B cell (primary cell): ENCODE measurements around the gene H2BK1. TPM values are rescaled to one million over a fixed set of nuclear protein-coding genes. Genes with fewer than 3 reads are reported as not detected.

Experiments
- ATAC-seq: fragments of 200-7000 bp; cut with Tn5 transposase; one replicate; pipeline ENCODE4 v1.10.0; 2021; ENCODE audit warnings: low read depth, mild to moderate bottlenecking, moderate number of reproducible peaks, moderate library complexity
- CTCF ChIA-PET: fragments of 350-600 bp; sonication (Branson Sonifier 250); formaldehyde crosslinking; loops from one replicate; lab custom pipeline; 2021; ENCODE audit warnings: antibody characterized with exemption, inconsistent platforms; lab: Charles Lee
- POLR2A ChIA-PET: fragments of 350-600 bp; sonication (Branson Sonifier 250); formaldehyde crosslinking; loops from one replicate; lab custom pipeline; 2021; ENCODE audit warnings: antibody characterized with exemption; lab: Charles Lee
- DNase-seq: peaks from one replicate; pipeline ENCODE4 v3.0.0; 2013
- H2AFZ ChIP-seq: 2 replicates; pipeline ENCODE4 v1.6.1; 2012; ENCODE audit warnings: mild to moderate bottlenecking, low read depth, low read length; ENCODE audit not compliant: insufficient read depth, poor library complexity, severe bottlenecking
- H3K27ac ChIP-seq, 2 donors: 1 replicate in 1 of 2; 2 replicates in 1 of 2; pipeline ENCODE4 v1.5.1; 2012 to 2013; ENCODE audit warnings: low read length in 2 of 2, mild to moderate bottlenecking in 2 of 2, moderate library complexity in 1 of 2
- H3K27me3 ChIP-seq, 4 experiments: fragments of 200-600 bp in 1 of 4; sonication (generic) in 1 of 4; replicated peaks in 1 of 4; 1 replicate in 2 of 4; 2 replicates in 2 of 4; pipeline versions ENCODE4 v1.6.1 to v1.7.0; 2013 to 2016; ENCODE audit warnings: low read length in 3 of 4, mild to moderate bottlenecking in 2 of 4, mixed read lengths in 1 of 4, moderate library complexity in 1 of 4; ENCODE audit not compliant: insufficient read depth in 4 of 4, control insufficient read depth in 3 of 4; ENCODE audit errors: control extremely low read depth in 1 of 4
- H3K36me3 ChIP-seq, 2 experiments: replicated peaks in 1 of 2; 1 replicate in 1 of 2; 2 replicates in 1 of 2; pipeline versions ENCODE4 v1.6.1 to v1.7.1; 2013; ENCODE audit warnings: low read length in 1 of 2; ENCODE audit not compliant: insufficient read depth in 2 of 2, control insufficient read depth in 1 of 2; ENCODE audit errors: control extremely low read depth in 1 of 2, extremely low read depth in 1 of 2
- H3K4me1 ChIP-seq, 2 donors: fragments of 200-600 bp in 1 of 2; sonication (generic) in 1 of 2; 1 replicate in 1 of 2; 2 replicates in 1 of 2; pipeline versions ENCODE4 v1.5.1 to v1.6.1; 2013 to 2017; ENCODE audit warnings: low read length in 2 of 2; ENCODE audit not compliant: control insufficient read depth in 2 of 2, insufficient read depth in 2 of 2
- H3K4me2 ChIP-seq: replicated peaks from 2 replicates; pipeline ENCODE3; 2012; ENCODE audit warnings: mild to moderate bottlenecking, low read depth, low read length; ENCODE audit not compliant: poor library complexity, severe bottlenecking
- H3K4me3 ChIP-seq, 5 experiments: fragments of 200-600 bp in 1 of 5; sonication (generic) in 1 of 5; 1 replicate in 3 of 5; 2 replicates in 2 of 5; pipeline versions ENCODE4 v1.5.1 to v1.7.0; 2011 to 2016; ENCODE audit warnings: low read length in 4 of 5, mild to moderate bottlenecking in 4 of 5, low read depth in 2 of 5, control low read depth in 1 of 5, moderate library complexity in 1 of 5; ENCODE audit not compliant: insufficient read depth in 1 of 5; ENCODE audit errors: control extremely low read depth in 1 of 5, extremely low read depth in 1 of 5
- H3K79me2 ChIP-seq: fragments of 200-600 bp; sonication (generic); one replicate; pipeline ENCODE4 v1.6.0; 2016; ENCODE audit warnings: low read length; ENCODE audit not compliant: control insufficient read depth, insufficient read depth
- H3K9ac ChIP-seq: fragments of 200-600 bp; sonication (generic); 2 replicates; pipeline ENCODE4 v1.6.1; 2017; ENCODE audit warnings: mild to moderate bottlenecking, low read length, moderate library complexity
- H3K9me3 ChIP-seq, 3 donors: one replicate each; pipeline versions ENCODE4 v1.6.1 to v1.7.1; 2013; ENCODE audit warnings: low read length in 2 of 3; ENCODE audit not compliant: control insufficient read depth in 2 of 3, insufficient read depth in 1 of 3; ENCODE audit errors: control extremely low read depth in 1 of 3
- H4K20me1 ChIP-seq: 2 replicates; pipeline ENCODE4 v1.6.0; 2012; ENCODE audit warnings: mild to moderate bottlenecking, low read length; ENCODE audit not compliant: insufficient read depth, control insufficient read depth, poor library complexity, severe bottlenecking
- H3K27ac Mint-ChIP-seq: one replicate; pipeline ENCODE4 v1.8.0; 2021; ENCODE audit warnings: mixed read lengths
- H3K27me3 Mint-ChIP-seq: one replicate; pipeline ENCODE4 v1.8.0; 2021; ENCODE audit warnings: mixed read lengths
- H3K4me1 Mint-ChIP-seq: one replicate; pipeline ENCODE4 v1.8.0; 2021; ENCODE audit warnings: mixed read lengths
- H3K4me3 Mint-ChIP-seq: one replicate; pipeline ENCODE4 v1.8.0; 2021; ENCODE audit warnings: mixed read lengths
- H3K9me3 Mint-ChIP-seq: one replicate; pipeline ENCODE4 v1.8.0; 2022; ENCODE audit warnings: mixed read lengths; ENCODE audit not compliant: insufficient read depth
- CTCF ChIP-seq: fragments of 200-600 bp; IDR thresholded peaks from one replicate; pipeline ENCODE4 v1.8.0; 2022; ENCODE audit warnings: antibody characterized with exemption, mild to moderate bottlenecking
- EZH2 ChIP-seq: IDR thresholded peaks from 2 replicates; pipeline ENCODE4 v1.6.1; 2012; ENCODE audit warnings: borderline replicate concordance, low read depth, mild to moderate bottlenecking, moderate library complexity, low read length; ENCODE audit not compliant: insufficient read depth, poor library complexity, severe bottlenecking
- WGBS: methylation state at CpG from one replicate; pipeline ENCODE4 v1.1.5; 2013; ENCODE audit warnings: missing lambda C conversion rate; ENCODE audit not compliant: insufficient coverage; 5-methylcytosine and 5-hydroxymethylcytosine counted together
- intact Hi-C: fragments of 100-400 bp; cut with micrococcal nuclease; formaldehyde crosslinking; loops from one replicate; pipeline ENCODE4 v1.10.0; 2022
- polyA plus RNA-seq: library from polyadenylated mRNA; depleted of rRNA; stranded (reverse); fragments of >200 nt; gene quantifications from 2 replicates; pipeline ENCODE4 v1.2.3, GENCODE V29; 2012
- total RNA-seq, 2 donors: library from RNA; stranded (reverse); fragments of 120-200 nt in 1 of 2; gene quantifications; 1 replicate in 1 of 2; 2 replicates in 1 of 2; pipeline versions ENCODE4 v1.2.3 to v1.2.4, GENCODE V29; 2013 to 2022

Gene H2BK1
- total and polyA plus RNA-seq, 2 donors (not counting 1 experiment from before 2014, with no cell fraction given): 4.2 TPM; not detected in 1

- CTCF ChIA-PET: no interaction called here
- no peak overlapping the region for H3K4me2 ChIP-seq
- no peak overlapping the region for H3K4me3 Mint-ChIP-seq
- TF ChIP-seq EZH2 (no peak), CTCF (no peak)
- no peak overlapping the region for H3K4me3 ChIP-seq
- H4K20me1 ChIP-seq: peaks cover 15% of the 10 kb centered on the region
- H3K4me1 Mint-ChIP-seq: peaks cover 29% of the 10 kb centered on the region
- no peak for DNase-seq
- H2AFZ ChIP-seq: no peak overlapping the region
- 98% methylated on average over 7 of the region's 7 CpGs for WGBS
- peaks cover 29 to 32% of the 10 kb centered on the region in 2 donors for H3K4me1 ChIP-seq
- H3K9me3 ChIP-seq: peaks cover 0 to 10% (median 0%) of the 10 kb centered on the region in 3 donors
- no peak for ATAC-seq
- no peaks in the 10 kb centered on the region for H3K79me2 ChIP-seq
- peaks cover 4% of the 10 kb centered on the region for H3K27me3 Mint-ChIP-seq
- H3K36me3 ChIP-seq: peaks cover 0 to 16% of the 10 kb centered on the region in 2 experiments
- no peak overlapping the region for H3K27ac Mint-ChIP-seq
- intact Hi-C loops: no loop called here
- H3K9me3 Mint-ChIP-seq: no peaks in the 10 kb centered on the region
- H3K27me3 ChIP-seq: peaks cover 0 to 19% (median 6%) of the 10 kb centered on the region in 4 experiments
- no peak overlapping the region for H3K27ac ChIP-seq
- POLR2A ChIA-PET: no interaction called here
- no peak overlapping the region for H3K9ac ChIP-seq
Measured at GRCh38 chr7:151240942-151241754, 30.9 kb upstream of the H2BK1 start.

- H3K4me3 ChIP-seq: no peak overlapping the region
- H3K4me1 Mint-ChIP-seq: peaks cover 24% of the 10 kb centered on the region
- peaks cover 17% of the 10 kb centered on the region for H4K20me1 ChIP-seq
- H2AFZ ChIP-seq: no peak overlapping the region
- H3K4me1 ChIP-seq: peaks cover 25 to 27% of the 10 kb centered on the region in 2 donors
- ChIA-PET POLR2A (no interaction called here), CTCF (no interaction called here)
- H3K4me2 ChIP-seq: no peak overlapping the region
- H3K27me3 ChIP-seq: peaks cover 0 to 13% (median 3%) of the 10 kb centered on the region in 4 experiments
- H3K27me3 Mint-ChIP-seq: peaks cover 4% of the 10 kb centered on the region
- H3K9ac ChIP-seq: no peak overlapping the region
- H3K9me3 Mint-ChIP-seq: no peaks in the 10 kb centered on the region
- intact Hi-C loops: no loop called here
- no peak for DNase-seq
- H3K36me3 ChIP-seq: peaks cover 0 to 22% of the 10 kb centered on the region in 2 experiments
- peaks cover 0 to 9% (median 0%) of the 10 kb centered on the region in 3 donors for H3K9me3 ChIP-seq
- TF ChIP-seq CTCF: no peak
- TF ChIP-seq EZH2: no peak
- 100% methylated on average over 1 of the region's 4 CpGs for WGBS
- no peak overlapping the region for H3K4me3 Mint-ChIP-seq
- H3K27ac Mint-ChIP-seq: no peak overlapping the region
- H3K79me2 ChIP-seq: no peaks in the 10 kb centered on the region
- ATAC-seq: no peak
- H3K27ac ChIP-seq: no peak overlapping the region
Measured at GRCh38 chr7:151240536-151240935, 30.2 kb upstream of the H2BK1 start.
